OCI-M2 (cell line): ENCODE data around the gene TMEM163.
A peak's percentile ranks its signal among the peaks of the same experiment; 100 is the strongest.
"Not testable (repeated sequence)": the region's sequence is repeated elsewhere in the genome, so short reads cannot be mapped to it uniquely, and the experiment has no call there.

Experiments
- DNase-seq: peaks from one replicate; lab custom pipeline; 2025; ENCODE audit not compliant: unreplicated experiment; lab: John Stamatoyannopoulos, UW

TMEM163 gene

GRCh38 chr2:134724341-134724740 lies 5.5 kb upstream of the TMEM163 start:
- no peak for DNase-seq

GRCh38 chr2:134723742-134724141 lies 4.9 kb upstream of the TMEM163 start:
- DNase-seq, result not testable (repeated sequence)

GRCh38 chr2:134722728-134723127 lies 3.9 kb upstream of the TMEM163 start:
- DNase-seq, result no peak

DNA sequence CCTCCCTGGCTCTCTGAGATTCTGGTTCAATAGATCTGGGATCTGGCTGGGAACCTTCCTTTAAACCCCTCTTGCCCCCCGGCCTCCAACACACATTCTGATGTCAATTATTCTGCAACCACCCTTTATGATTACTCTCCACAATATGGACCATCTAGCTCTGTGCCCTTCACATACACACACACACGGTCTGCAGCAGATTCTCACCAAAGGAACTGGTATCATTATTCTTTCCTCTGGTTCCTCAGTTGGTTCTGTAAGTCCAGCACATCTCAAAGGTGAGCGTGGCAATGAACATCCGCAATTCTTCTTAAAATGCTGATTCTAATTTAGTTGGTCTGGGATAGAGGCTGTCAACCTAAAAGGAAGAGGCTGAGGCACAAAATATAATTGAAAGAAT lies 2.8 kb upstream of the TMEM163 start:
- DNase-seq, result no peak

DNA sequence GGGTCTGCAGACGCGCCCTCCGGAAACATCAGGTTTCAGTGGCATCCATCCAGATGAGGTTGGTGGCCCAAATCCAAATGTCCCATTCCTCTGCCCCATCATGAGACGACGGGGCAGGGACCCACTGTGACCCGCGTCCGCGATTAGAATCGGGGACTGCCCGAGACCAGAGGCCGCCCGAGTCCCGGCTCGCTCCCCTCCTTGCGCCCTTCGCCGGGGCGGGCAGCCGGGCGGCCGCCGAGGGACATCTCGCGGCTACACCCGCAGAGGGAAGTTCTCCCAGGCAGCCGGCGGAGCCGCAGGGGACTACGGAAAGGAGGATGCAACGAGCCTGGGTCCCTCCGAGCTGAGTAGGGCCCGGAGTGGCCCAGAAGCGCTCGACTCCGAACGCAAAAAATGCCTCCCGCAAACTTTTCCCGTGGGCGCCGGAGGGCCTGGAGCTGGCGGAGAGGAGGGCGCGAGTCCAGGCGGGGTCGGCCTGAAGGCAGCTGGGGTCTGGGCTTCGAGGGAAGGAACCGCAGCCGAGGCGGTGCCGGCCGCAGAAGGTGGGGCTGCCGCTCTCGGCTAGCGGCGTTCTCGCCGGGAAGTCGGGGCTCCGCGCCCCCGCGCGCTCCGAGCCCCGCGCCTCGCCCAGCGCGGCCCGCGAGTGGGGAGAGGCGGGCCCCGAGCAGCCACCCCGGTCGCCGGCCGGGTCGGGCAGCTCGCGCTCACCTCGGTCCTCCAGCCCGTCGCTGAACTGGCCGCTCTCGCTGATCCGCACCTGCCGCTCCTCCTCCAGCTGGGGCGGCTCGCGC lies 580 bp downstream of the TMEM163 start:
- no peak for DNase-seq

- DNase-seq, result no peak
Measured at GRCh38 chr2:134717286-134718022, 1.3 kb downstream of the TMEM163 start.

DNA sequence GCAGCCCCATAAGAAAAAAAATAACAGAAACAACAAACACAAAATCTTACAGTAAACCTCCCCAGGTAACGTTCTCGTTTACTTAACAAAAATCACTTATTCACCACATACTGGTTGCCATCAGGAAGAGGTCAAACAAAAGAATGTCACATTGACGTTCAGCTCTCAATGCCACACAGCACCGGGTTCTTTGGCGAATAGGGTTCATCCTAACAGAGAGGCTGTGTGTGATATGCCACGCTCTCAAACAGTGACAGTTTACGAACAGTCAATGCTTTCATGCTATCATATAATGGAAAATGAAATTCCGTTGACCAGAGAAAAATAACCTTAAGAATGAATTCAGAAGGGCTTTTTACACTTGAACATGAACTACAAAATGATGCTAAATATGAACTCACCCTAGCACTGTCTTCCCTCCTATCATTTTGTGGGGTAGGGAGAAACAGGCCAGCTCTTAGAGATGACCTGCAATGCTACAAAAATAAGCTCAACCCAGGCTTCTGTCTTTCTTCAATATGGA lies 2.0 kb downstream of the TMEM163 start:
- DNase-seq, result no peak

DNA sequence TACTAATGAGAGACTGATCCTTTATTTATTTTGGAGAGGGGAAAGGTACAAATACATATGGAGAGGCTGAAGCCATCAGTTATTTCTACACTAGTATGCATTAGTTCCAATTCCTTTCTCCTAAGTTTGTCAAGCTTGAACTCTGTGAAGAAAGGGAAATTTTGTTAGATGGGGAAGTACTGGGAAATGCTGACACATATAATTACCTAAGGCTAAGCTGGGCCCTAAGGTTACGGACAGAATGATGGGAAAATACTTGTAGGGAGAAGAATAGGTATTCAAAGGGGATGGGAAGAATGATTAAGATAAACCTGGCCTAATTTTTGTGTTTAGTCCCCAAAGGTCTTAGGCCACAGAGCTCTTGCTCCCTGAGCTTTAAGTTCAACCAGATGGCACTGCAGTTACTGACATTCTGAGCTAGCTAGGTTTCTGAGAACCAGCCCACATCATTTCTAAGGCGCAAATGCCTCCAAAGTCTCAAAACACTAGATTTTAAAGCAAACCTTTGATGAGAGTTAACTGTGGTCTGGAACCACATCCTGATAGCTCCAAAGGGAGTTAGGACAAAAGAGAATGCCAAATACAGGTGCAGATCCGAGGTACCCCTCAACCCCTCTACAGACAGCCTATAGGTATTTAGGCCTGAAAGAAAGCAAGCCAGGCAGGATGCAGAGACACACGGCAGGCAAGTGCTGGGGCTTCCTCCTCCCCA lies 2.7 kb downstream of the TMEM163 start:
- no peak for DNase-seq

DNA sequence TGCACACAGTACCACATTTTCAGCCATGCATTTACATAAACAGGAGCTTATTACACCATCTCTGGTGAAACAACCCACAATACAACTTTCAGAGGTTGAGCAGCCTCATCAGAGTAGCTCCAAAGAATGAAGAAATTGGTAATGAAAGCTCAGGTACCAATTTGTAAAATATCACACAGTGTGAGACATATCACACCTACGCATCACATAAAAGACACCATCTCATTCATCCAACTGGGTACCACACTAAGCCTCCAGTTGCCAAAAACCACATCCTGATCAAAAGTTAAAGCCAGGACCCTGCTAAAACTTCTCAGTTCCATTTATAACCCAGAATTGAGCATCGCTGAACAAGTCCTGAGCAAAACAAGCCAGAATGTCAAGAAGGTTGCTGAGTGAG lies 4.6 kb downstream of the TMEM163 start:
- DNase-seq, result no peak

DNA sequence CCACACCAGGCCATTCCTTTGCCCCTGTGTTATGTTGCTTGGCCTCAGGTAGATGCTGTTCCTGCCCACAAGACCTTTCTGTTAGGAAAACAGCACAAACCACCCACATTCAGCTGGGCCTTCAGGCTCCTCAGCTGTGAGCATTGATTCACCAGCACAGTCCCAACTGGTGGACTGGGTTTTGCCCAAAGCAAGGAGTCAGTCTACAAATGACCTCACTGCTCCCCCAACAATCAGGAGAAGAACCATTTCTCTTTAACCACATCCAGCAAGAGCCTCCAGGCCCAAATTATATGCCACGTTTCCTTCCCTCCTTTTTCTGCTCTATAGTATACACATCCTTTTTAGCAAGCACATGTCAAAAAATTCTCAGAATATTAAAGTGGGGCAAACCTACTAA lies 5.2 kb downstream of the TMEM163 start:
- no peak for DNase-seq

DNA sequence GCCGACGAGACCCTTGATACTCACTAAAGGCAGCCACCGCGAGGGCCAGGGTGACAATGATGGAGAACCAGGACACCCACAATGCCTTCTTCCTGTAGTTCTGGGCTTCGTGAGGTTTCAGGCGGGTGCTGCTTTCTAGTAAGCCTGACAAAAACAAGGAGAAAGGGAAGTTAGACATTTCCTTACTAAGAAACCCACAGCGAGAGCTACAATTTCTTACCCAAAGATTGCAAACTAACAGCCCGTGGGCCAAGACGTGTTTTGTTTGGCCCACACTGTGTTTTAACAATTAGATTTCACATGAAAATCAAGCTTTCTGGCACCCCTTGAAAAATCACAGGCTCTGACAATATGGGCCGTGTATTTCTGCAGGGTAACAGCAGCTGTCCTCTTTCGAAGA lies 5.6 kb downstream of the TMEM163 start:
- no peak for DNase-seq

GRCh38 chr2:134712736-134713135 lies 6.1 kb downstream of the TMEM163 start:
- no peak for DNase-seq

DNA sequence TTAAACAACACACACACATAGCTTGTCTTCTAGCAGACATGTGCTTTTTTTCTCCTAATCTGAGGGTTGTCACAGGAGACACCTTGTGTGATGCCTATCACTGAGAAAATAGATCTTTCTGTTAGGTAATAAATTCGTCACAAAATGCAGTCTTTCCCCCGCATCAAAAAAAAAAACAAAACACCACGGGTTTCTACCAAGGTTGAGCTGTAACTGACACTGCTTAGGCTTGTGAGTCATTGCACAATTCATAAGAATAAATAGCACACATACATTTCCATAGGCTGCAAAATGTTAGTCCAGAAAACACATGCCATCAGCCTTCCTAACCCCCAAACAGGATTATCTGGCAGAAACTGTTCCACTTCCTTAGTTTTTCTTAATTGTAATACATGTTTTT lies 6.5 kb downstream of the TMEM163 start:
- DNase-seq, result no peak

DNA sequence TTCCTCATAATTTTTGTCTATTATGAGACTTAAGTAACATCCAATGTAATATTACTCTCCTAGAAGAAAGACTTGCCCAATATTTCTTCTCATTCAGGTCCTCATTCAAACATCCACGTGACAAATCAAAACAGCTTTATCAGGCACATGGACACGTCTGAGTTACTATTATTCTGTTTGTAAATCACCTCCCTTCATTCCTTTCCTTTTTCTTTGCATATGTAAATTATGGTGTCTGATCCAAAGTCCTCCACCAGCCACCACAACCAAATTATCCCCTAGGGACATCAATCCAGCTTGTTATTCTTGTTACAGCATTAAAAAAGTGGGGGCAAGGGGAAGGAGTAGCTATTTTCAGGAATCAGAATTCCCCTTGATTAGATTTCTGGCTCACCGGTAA lies 7.1 kb downstream of the TMEM163 start:
- DNase-seq, result no peak

DNA sequence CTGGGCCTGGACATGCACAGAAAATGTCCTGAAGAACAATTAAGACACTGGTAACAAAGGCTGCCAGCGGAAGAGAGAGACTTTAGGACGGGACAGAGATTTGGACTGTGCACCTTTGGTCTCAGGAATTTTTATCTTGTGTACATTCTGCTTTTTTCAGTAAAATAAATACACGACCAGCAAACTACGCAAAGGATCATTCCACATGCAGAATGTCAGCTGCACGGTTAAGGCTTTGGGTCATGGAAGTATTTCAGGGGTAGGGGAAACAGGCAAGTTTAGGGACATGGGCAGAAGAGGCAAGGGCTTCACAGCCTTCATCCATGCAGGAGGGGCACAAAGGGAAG lies 11.5 kb downstream of the TMEM163 start:
- no peak for DNase-seq

DNA sequence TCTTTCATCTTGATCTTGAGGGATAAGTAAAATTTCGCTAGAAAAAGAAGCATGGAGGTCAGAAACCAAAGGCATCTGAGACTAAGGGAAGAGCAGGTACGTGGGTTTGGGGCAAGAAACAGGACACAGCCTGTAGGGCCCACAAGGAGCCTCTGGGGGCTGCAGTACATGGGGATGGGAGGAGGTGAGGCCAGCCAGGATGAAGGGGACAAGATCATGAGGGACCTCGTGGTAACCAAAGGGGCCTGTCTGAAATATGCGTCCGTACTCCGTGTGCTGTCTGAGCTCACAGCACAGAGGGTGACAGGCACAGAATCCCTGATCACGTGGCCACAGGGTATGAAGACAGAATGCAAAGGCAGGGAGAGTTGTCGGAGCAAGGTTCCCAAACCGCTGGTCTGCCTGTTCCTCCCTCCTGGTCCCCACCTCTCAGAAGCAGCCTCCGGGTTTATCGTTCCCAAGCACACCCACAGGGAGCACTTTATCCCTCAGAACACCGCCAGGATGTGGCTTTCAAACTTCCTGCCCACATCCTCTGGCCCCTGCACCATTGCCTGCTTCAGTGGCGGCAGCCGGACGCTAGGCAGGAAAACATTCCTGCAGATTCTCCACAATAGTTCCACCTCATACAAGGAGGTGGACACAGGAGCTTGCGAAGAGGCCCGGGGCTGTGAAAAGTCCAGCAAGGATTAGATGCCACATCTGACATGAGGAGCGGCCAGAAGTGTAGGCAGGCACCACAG lies 12.0 kb downstream of the TMEM163 start:
- DNase-seq, result peak; percentile 73

- no peak for DNase-seq
Measured at GRCh38 chr2:134705861-134706586, 12.8 kb downstream of the TMEM163 start.

GRCh38 chr2:134704173-134704572 lies 14.6 kb downstream of the TMEM163 start:
- DNase-seq, result no peak

- no peak for DNase-seq
Measured at GRCh38 chr2:134703426-134703825, 15.4 kb downstream of the TMEM163 start.

DNA sequence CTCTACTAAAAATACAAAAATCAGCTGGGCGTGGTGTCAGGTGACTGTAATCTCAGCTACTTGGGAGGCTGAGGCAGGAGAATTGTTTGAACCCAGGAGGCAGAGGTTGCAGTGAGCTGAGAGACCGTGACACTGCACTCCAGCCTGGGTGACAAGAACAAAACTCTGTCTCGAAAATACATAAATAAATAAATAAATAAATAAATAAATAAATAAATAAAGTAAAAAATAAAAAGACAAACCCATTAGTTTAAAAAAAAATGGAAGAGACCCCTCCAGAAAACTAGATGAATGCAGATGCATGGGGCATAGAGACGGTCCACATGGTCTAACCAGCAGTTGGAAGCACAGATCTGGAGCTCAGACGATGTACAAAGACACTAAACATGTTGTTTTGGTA lies 18.1 kb downstream of the TMEM163 start:
- DNase-seq, result no peak
